GM23338 (cell line): ENCODE data around the gene ATXN2.
"Not testable (repeated sequence)": the region's sequence is repeated elsewhere in the genome, so short reads cannot be mapped to it uniquely, and the experiment has no call there.

ENCODE experiments used
- EZH2phosphoT487 ChIP-seq: fragments of 200-600 bp; sonication (generic); IDR thresholded peaks from one replicate; pipeline ENCODE4 v1.8.1; 2018; ENCODE audit warnings: antibody characterized with exemption; ENCODE audit not compliant: unreplicated experiment
- POLR2AphosphoS5 ChIP-seq: IDR thresholded peaks from 2 replicates; pipeline ENCODE4 v1.6.1; 2016; ENCODE audit warnings: antibody characterized with exemption, low read depth
- ZNF114 ChIP-seq: fragments of 250-450 bp; sonication (Bioruptor Pico); IDR thresholded peaks from 2 replicates; pipeline ENCODE4 v1.5.0; 2020; ENCODE audit warnings: mild to moderate bottlenecking, moderate library complexity
- TF ChIP-seq, protein P1 (sequence below), 2 experiments: fragments of 200-600 bp in 1 of 2; sonication (generic) in 1 of 2; conservative IDR thresholded peaks; 2 replicates each; pipeline versions ENCODE4 v1.5.1 to v1.6.1; 2016 to 2017; ENCODE audit warnings: antibody characterized with exemption in 2 of 2, low read depth in 2 of 2, mild to moderate bottlenecking in 2 of 2, moderate library complexity in 1 of 2

DNA sequence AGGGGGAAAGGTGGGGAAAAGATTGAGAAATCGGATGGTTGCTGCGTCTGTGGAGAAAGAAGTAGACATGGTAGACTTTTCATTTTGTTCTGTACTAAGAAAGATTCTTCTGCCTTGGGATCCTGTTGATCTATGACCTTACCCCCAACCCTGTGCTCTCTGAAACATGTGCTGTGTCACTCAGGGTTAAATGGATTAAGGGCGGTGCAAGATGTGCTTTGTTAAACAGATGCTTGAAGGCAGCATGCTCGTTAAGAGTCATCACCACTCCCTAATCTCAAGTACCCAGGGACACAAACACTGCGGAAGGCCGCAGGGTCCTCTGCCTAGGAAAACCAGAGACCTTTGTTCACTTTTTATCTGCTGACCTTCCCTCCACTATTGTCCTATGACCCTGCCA lies 91.4 kb downstream of the ATXN2 start:
- not testable (repeated sequence) for TF ChIP-seq POLR2AphosphoS5; EZH2phosphoT487; ZNF114 (CRISPR knock-in tag)
- TF ChIP-seq, protein P1, sequence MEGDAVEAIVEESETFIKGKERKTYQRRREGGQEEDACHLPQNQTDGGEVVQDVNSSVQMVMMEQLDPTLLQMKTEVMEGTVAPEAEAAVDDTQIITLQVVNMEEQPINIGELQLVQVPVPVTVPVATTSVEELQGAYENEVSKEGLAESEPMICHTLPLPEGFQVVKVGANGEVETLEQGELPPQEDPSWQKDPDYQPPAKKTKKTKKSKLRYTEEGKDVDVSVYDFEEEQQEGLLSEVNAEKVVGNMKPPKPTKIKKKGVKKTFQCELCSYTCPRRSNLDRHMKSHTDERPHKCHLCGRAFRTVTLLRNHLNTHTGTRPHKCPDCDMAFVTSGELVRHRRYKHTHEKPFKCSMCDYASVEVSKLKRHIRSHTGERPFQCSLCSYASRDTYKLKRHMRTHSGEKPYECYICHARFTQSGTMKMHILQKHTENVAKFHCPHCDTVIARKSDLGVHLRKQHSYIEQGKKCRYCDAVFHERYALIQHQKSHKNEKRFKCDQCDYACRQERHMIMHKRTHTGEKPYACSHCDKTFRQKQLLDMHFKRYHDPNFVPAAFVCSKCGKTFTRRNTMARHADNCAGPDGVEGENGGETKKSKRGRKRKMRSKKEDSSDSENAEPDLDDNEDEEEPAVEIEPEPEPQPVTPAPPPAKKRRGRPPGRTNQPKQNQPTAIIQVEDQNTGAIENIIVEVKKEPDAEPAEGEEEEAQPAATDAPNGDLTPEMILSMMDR (conservative IDR thresholded peaks at IDR 0.05; ENCODE audit: low read depth in 2 of 2): not testable (repeated sequence)
